NCI-H510A treated with DMSO at 0.1 percent for 48 hours (cell line): ENCODE data around the gene GTPBP8.

ENCODE experiments used
- DNase-seq: peaks from one replicate; lab custom pipeline; 2025; lab: John Stamatoyannopoulos, UW

GTPBP8 gene

GRCh38 chr3:112990672-112991602, at the start of gene GTPBP8:
TSS of gene GTPBP8 (plus strand) at chr3:112990984. CDS start at chr3:112991000, 16 bp downstream.
- DNase-seq: peak; percentile 64

GRCh38 chr3:112948346-112948838, 42.4 kb upstream of the GTPBP8 start:
- no peak for DNase-seq

GRCh38 chr3:112956351-112956750, 34.4 kb upstream of the GTPBP8 start:
- DNase-seq: no peak

DNA sequence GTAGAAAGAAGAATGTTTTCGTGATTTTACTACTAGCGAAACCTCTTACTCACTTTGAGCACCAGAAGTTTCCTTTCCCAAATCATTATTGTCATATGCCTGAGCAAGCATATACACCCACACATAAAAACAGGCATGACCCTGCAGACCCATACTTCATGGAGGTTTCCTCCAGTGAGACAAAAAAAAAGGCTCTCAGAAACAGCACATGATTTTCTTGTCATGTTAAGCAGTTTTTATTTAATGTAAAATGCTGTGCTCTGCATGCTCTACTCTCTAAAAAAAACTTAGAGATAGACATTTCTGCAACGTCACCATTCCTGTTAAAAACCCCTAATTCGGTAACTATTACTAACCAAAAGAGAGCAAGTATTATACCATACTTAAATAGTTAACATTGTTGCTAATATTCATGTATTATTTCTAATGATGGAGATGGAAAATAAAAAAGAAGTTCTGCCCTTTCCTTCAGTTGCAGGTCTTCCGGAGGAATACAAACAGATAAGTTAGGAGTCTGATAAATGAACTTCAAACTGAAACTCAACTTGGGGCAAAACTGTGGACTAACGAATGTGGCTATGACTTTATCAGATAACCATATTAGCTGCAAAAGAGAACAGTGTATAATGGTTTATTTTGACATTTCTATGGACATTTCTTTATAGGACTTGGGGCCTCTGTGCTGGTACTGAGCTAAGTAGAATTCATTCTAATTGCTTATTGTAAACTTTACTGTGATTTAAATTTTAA, 31.8 kb upstream of the GTPBP8 start:
- DNase-seq: no peak

DNA sequence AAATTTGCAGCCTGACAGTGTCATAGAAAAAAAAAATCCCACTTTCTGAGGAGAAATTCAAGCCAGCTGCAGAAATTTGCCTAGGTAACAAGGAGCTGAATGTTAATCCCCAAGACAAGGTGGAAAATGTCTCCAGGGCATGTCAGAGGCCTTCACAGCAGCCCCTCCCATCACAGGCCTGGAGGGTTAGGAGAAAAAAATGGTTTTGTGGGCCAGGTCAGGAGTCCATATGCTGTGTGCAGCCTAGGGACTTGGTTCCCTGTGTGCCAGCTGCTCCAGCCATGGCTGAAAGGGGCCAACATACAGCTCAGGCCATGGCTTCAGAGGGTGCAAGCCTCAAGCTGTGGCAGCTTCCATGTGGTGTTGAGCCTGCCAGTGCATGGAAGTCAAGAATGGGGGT, 27.1 kb upstream of the GTPBP8 start:
- no peak for DNase-seq

- DNase-seq: no peak
Observed at GRCh38 chr3:112965656-112966055, 25.1 kb upstream of the GTPBP8 start.

GRCh38 chr3:112966633-112967032, 24.2 kb upstream of the GTPBP8 start:
- DNase-seq: no peak

- no peak for DNase-seq
Observed at GRCh38 chr3:112967425-112967824, 23.4 kb upstream of the GTPBP8 start.

- no peak for DNase-seq
Observed at GRCh38 chr3:112967828-112968227, 23.0 kb upstream of the GTPBP8 start.

- DNase-seq: no peak
Observed at GRCh38 chr3:112972158-112972557, 18.6 kb upstream of the GTPBP8 start.

GRCh38 chr3:112973325-112974177, 17.2 kb upstream of the GTPBP8 start:
- no peak for DNase-seq

GRCh38 chr3:112974178-112974517, 16.6 kb upstream of the GTPBP8 start:
- no peak for DNase-seq

- DNase-seq: no peak
Observed at GRCh38 chr3:112974894-112975293, 15.9 kb upstream of the GTPBP8 start, which contains the start of gene CD200R1. TSS of gene CD200R1 (minus strand) at chr3:112975103. CDS start at chr3:112974857, 246 bp downstream.

- no peak for DNase-seq
Observed at GRCh38 chr3:112976001-112976400, 14.8 kb upstream of the GTPBP8 start.

DNA sequence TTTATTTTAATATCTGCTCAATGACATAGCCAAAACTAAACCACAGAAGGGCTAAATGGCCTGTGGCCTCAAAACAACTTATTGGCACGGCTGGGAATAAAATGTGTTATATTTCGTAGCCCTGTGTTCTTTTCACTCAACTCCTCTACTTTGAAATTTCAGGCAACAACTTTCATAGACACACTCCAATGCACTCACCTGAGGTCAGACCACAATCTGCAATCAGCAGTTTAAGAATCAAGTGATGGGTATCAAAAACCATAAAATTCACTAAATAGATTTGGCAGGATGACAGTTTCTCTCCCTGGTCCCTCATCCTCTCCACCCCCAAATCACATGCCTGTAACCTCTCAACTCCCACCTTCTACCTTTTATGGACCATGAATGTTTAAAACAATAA, 13.8 kb upstream of the GTPBP8 start:
- DNase-seq: no peak

DNA sequence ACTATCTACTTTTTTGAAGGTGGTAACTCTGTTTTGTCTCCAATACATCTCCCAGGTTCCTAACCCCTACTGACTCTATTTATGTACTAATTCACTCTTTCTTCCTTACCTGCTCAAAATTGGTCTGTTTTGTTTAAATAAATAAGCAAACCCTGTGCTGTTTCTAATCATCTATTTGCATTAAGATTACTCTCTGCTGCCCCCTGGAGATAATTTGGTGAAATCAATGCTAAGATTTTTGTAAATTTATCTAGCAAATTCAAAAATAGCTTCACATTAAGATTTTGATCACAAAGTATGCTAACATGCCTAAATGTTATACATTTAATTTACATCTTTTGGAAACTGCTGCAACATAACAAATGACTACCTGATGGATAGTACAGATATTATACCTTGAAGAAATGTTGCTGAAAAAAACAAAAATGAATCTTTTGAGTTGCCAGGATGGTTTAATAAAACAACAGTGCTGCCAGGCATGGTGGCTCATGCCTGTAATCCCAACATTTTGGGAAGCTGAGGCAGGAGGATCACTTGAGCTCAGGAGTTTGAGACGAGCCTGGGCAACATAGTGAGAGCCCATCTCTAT, 11.4 kb upstream of the GTPBP8 start:
- DNase-seq: peak; percentile 17

DNA sequence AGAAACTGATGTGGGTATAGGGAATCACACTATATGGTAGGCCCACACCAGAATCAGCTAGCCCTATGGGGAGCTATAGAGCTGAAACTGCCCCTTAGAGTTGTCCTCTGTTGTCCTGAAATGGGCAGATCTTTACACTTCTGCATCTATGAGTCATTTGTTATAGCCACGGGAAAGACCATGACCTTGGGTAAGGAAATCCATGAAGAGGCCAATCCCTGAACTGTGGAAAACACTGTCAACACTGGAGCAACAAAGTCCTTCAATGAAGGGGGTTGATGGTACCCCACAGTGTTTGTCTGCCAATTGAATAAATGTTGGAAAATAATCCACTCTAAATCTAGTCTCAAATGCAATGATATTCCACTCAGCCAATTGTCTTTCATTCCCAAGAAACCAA, 10.7 kb upstream of the GTPBP8 start:
- no peak for DNase-seq

GRCh38 chr3:112982710-112983109, 8.1 kb upstream of the GTPBP8 start:
- no peak for DNase-seq

DNA sequence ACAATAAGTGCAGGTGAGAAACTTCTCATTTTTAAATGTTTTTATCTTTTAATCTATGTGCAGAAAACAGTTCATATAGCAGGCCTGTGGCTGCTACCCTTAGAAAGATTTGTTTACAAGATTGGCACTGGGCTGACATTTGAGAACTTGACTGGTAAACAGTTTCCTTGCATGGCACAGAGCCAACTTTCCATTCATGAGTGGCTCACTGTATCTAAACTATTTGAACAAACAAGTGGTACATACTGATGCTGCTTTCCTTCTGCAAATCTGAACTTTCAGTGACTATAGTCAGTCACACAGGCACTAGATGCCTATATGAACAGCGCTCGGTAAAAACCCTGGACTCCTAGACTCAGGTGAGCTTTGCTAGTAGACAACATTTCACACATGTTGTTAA, 6.3 kb upstream of the GTPBP8 start:
- peak; percentile 71 for DNase-seq

- no peak for DNase-seq
Observed at GRCh38 chr3:112987710-112988334, 3.0 kb upstream of the GTPBP8 start.

GRCh38 chr3:112995800-112996199, 5.0 kb downstream of the GTPBP8 start:
- DNase-seq: no peak
